SH-SY5Y (cell line): ENCODE measurements around the gene PLCB3.

Experiments
- GATA2 ChIP-seq: IDR thresholded peaks from 2 replicates; pipeline ENCODE4 v1.6.1; 2011; ENCODE audit warnings: mild to moderate bottlenecking, low read depth, low read length
- GATA3 ChIP-seq: IDR thresholded peaks from 2 replicates; pipeline ENCODE4 v1.6.1; 2011; ENCODE audit warnings: low read depth, mild to moderate bottlenecking, low read length, moderate library complexity

PLCB3 gene

GRCh38 chr11:64226507-64227051 lies 24.8 kb upstream of the PLCB3 start:
- TF ChIP-seq GATA3: no peak
- TF ChIP-seq GATA2: no peak

GRCh38 chr11:64227405-64227956 lies 23.8 kb upstream of the PLCB3 start:
- no peak for TF ChIP-seq GATA2
- no peak for TF ChIP-seq GATA3

DNA sequence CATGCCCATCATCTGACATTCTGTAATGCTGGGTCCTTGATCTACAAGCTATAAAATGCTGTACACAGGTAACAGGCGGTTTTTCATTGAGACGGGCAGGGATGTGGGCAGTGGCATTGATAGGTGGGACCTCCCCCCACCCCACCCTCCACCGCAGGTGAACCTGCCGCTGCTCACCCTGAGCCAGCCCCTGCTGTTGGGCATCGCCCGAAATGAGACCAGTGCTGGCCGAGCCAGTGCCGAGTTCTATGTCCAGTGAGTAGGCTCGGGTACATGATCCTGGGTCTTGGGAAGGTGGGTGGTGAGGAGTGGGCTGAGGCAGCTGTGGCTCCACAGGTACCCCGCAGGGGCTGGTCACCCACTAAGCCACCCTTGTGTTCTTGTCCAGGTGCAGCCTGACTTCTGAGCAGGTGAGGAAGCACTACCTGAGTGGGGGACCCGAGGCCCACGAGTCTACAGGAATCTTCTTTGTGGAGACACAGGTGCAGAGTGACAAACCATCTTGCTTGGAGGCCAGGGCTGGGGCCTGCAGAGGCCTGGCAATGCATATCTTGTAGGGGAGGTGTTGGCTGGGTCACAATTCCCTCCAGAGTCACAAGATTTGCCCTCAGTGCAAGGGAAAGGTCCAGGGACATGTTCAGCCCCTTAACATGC lies 22.1 kb upstream of the PLCB3 start:
- TF ChIP-seq GATA2: no peak
- TF ChIP-seq GATA3: no peak

- TF ChIP-seq GATA2 (no peak), GATA3 (no peak)
Measured at GRCh38 chr11:64229744-64230170, 21.6 kb upstream of the PLCB3 start.

GRCh38 chr11:64230171-64230984 lies 21.0 kb upstream of the PLCB3 start, which contains the start of gene DNAJC4:
Gene DNAJC4, plus strand, starts transcription at chr11:64230548. Its CDS starts 307 bp downstream, at chr11:64230855.
- no peak for TF ChIP-seq GATA2
- TF ChIP-seq GATA3: no peak

GRCh38 chr11:64230985-64231365 lies 20.4 kb upstream of the PLCB3 start:
- TF ChIP-seq GATA2: no peak
- TF ChIP-seq GATA3: no peak

DNA sequence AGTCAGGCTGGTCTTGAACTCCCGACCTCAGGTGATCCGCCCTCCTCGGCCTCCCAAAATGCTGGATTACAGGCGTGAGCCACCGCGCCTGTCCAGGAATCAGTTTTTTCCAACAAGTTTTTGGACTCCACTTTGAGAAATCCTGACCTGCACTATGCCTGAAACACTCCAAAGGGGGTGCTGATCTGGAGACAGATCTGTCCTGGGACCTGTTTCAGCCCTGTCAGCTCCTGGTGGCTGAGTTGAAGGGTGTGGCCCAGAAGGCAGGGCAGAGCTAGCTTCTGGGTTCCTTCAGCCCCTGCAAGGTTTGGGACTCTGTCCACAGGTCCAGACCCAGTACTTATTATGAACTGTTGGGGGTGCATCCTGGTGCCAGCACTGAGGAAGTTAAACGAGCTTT lies 19.8 kb upstream of the PLCB3 start:
- no peak for TF ChIP-seq GATA2
- no peak for TF ChIP-seq GATA3

- no peak for TF ChIP-seq GATA2
- TF ChIP-seq GATA3: no peak
Measured at GRCh38 chr11:64232182-64232966, 19.0 kb upstream of the PLCB3 start.

GRCh38 chr11:64232967-64233315 lies 18.4 kb upstream of the PLCB3 start:
- TF ChIP-seq GATA2 (no peak), GATA3 (no peak)

GRCh38 chr11:64233913-64234586 lies 17.3 kb upstream of the PLCB3 start, which contains the start of gene VEGFB:
Gene VEGFB, plus strand, starts transcription at chr11:64234584. Its CDS starts 250 bp downstream, at chr11:64234834.
- TF ChIP-seq GATA3: no peak
- TF ChIP-seq GATA2: no peak

DNA sequence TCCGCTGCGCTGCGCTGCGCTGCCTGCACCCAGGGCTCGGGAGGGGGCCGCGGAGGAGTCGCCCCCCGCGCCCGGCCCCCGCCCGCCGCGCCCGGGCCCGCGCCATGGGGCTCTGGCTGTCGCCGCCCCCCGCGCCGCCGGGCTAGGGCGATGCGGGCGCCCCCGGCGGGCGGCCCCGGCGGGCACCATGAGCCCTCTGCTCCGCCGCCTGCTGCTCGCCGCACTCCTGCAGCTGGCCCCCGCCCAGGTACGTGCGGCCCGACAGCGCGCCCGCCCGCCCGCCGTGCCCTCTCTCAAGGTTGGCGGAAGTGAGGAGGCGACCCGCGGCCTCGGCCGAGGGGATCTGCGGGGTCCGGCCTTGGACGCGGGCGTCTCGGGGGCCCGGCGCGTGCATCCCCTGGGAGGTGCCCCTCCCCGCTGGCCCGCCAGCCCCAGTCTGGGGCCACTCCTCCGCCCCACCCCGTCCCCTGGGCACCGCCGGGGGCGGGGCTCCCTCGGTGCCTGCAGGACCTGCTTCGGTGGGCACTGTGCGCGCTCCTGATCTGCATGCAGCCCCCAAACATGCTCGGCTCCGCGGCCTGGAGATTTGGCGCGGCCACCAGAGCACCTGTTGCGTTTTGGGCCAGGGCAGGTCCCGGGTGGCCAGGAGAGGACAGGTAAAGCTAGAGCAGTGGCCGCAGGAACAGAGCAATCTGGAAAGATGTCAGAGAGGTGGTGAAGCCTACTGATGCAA lies 16.5 kb upstream of the PLCB3 start:
- TF ChIP-seq GATA3 (no peak), GATA2 (no peak)

DNA sequence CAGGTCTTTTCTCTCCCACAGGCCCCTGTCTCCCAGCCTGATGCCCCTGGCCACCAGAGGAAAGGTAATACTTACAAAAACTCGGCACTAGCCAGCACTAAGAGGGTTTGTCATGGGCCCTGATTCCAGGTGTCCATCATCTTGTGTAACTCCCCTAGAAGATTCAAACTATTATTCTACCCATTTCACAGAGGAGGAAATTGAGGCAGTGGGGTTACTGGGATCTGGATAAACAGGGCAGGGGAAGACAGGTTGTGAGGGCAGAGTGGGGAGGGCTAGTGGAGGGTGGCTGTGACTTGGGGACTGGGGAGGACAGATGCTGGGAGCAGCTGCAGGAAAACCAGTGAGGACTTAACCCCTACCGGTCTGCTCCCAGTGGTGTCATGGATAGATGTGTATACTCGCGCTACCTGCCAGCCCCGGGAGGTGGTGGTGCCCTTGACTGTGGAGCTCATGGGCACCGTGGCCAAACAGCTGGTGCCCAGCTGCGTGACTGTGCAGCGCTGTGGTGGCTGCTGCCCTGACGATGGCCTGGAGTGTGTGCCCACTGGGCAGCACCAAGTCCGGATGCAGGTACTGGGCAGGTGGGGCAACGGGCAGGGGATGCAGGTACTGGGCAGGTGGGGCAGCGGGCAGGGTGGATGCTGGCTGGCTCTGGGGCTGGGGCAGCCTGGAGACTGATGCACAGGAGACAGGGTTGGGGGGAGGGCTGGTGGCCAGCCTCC lies 15.7 kb upstream of the PLCB3 start:
- TF ChIP-seq GATA2 (no peak), GATA3 (no peak)

- TF ChIP-seq GATA3 (no peak), GATA2 (no peak)
Measured at GRCh38 chr11:64237484-64237951, 13.8 kb upstream of the PLCB3 start.
